ENCODE results near the gene SPATA2L. TPM values are rescaled to one million over a fixed set of nuclear protein-coding genes. Genes with fewer than 3 reads are reported as not detected.

The SPATA2L gene
- total and polyA plus RNA-seq, 2 of the 8 experiments (the other 6 are each of a cell fraction or from before 2014, with no cell fraction given) = 9.3 to 12.5 TPM

- no peak overlapping the region for H3K23ac ChIP-seq (ENCODE audit: insufficient read length)
- TF ChIP-seq POLR2AphosphoS5 (IDR thresholded peaks at IDR 0.05; ENCODE audit: low read depth, low read length) (peak; percentile 2; the same call in 1 of the 2 replicates), SAP30 (IDR thresholded peaks at IDR 0.05; ENCODE audit: insufficient read depth, insufficient replicate concordance, low read length) (no peak)
- H2AK5ac ChIP-seq (ENCODE audit: low read depth, low read length) = no peak overlapping the region
- H3K9me3 ChIP-seq (ENCODE audit: insufficient read depth in 2 of 2, low read depth in 1 of 2, low read length in 1 of 2) = no peaks in the 10 kb centered on the region
- H4K8ac ChIP-seq (ENCODE audit: extremely low read depth, insufficient read depth, low read length) = no peak overlapping the region
- FAIRE-seq (no peak), DNase-seq (ENCODE audit: low read depth in 1 of 2, low spot score in 2 of 2) (no peak)
- no peak overlapping the region for H4K5ac ChIP-seq (ENCODE audit: insufficient read length, low read depth, low read length)
- ChIA-PET POLR2A (ENCODE audit: partially characterized antibody) (interaction anchor here (0.8 to 16.1 kb wide), 4 partner anchors 11 to 20 kb away, joined by 5 to 193 read pairs (median 12); partner anchors contain the start of gene VPS9D1), CTCF (ENCODE audit: partially characterized antibody) (no interaction called here)
- H3K4me3 ChIP-seq (ENCODE audit: extremely low read depth in 1 of 4, insufficient read depth in 2 of 4, low read depth in 3 of 4, low read length in 4 of 4) = no peak overlapping the region
- H2BK20ac ChIP-seq (ENCODE audit: low read length) = no peak overlapping the region
- no peak overlapping the region for H3K56ac ChIP-seq (replicated peaks; ENCODE audit: insufficient read length, low read depth, low read length)
- no peak overlapping the region for H3K9ac ChIP-seq (replicated peaks in 1 of 4; ENCODE audit: extremely low read depth in 1 of 4, low read depth in 3 of 4, low read length in 3 of 4)
- 90% methylated on average over 21 of the region's 22 CpGs; no CpG with 5 or more reads in 1 of the 2 experiments for WGBS, 2 experiments (ENCODE audit: extremely low coverage in 1 of 2, insufficient coverage in 1 of 2, insufficient read length in 1 of 2, insufficient replicate concordance in 2 of 2, low coverage in 1 of 2, low lambda C conversion rate in 2 of 2, missing lambda C conversion rate in 1 of 2)
- H3K14ac ChIP-seq (ENCODE audit: insufficient read length) = peak overlapping the region; percentile 53
- H2BK12ac ChIP-seq (ENCODE audit: low read depth, low read length) = 0 out of 2 replicates have a peak overlapping the region, but pooled peaks have one; percentile 27
- no peak overlapping the region for H3K27ac ChIP-seq (ENCODE audit: low read depth, low read length)
- H3K23me2 ChIP-seq (ENCODE audit: low read depth, low read length) = no peaks in the 10 kb centered on the region
- H3K79me2 ChIP-seq (ENCODE audit: control insufficient read depth in 1 of 2, insufficient read depth in 2 of 2, low read length in 2 of 2) = no peaks in the 10 kb centered on the region
- H3K4me1 ChIP-seq (replicated peaks in 1 of 4; ENCODE audit: control insufficient read depth in 3 of 4, insufficient read depth in 4 of 4, low read length in 3 of 4) = peaks cover 0 to 6% (median 3%) of the 10 kb centered on the region in 4 experiments; a peak in 4 of 7 replicates
- H3K4me2 ChIP-seq (ENCODE audit: insufficient read depth in 1 of 2, low read depth in 2 of 2, low read length in 2 of 2) = no peak overlapping the region
- no peak overlapping the region for H3K4ac ChIP-seq (replicated peaks; ENCODE audit: insufficient read length, low read depth, low read length)
- peaks cover 4 to 10% of the 10 kb centered on the region in 2 experiments for H4K20me1 ChIP-seq (replicated peaks in 1 of 2; ENCODE audit: control insufficient read depth in 1 of 2, insufficient read depth in 2 of 2, low read length in 2 of 2)
- no peak overlapping the region for H2BK5ac ChIP-seq (ENCODE audit: low read depth, low read length)
- peaks cover 0 to 4% (median under 1%) of the 10 kb centered on the region in 4 experiments; a peak in 2 of 7 replicates for H3K27me3 ChIP-seq (replicated peaks in 1 of 4; ENCODE audit: control insufficient read depth in 3 of 4, extremely low read depth in 1 of 4, insufficient read depth in 3 of 4, low read length in 3 of 4)
- peak overlapping the region; percentile 32; the same call in 1 of the 2 replicates for H3K18ac ChIP-seq (ENCODE audit: extremely low read depth, low read length)
- no peak overlapping the region for H2BK15ac ChIP-seq (ENCODE audit: low read length)
- no peaks in the 10 kb centered on the region for H3K79me1 ChIP-seq (ENCODE audit: low read depth, low read length)
- no peak overlapping the region for H2AFZ ChIP-seq (ENCODE audit: low read length)
- H4K91ac ChIP-seq (replicated peaks; ENCODE audit: insufficient read length, low read length) = no peak overlapping the region
- peaks cover 2 to 6% (median 4%) of the 10 kb centered on the region in 4 experiments; a peak in 6 of 8 replicates for H3K36me3 ChIP-seq (ENCODE audit: control insufficient read depth in 2 of 4, insufficient read depth in 4 of 4, low read length in 3 of 4)
- H2BK120ac ChIP-seq (replicated peaks; ENCODE audit: low read depth, low read length) = no peak overlapping the region
These were observed 29.2 kb upstream of the SPATA2L start for GRCh38 chr16:89730610-89731234.

Measured in H1 (cell line).